Heart left ventricle (tissue), 16 donors: ENCODE measurements around the gene SH3BP5. TPM values are rescaled to one million over a fixed set of nuclear protein-coding genes. Genes with fewer than 3 reads are reported as not detected.

Experiments used
- ATAC-seq, 4 donors: fragments of 200-7000 bp; cut with Tn5 transposase; one replicate each; pipeline ENCODE4 v1.9.1; 2020 to 2022; ENCODE audit warnings: moderate library complexity in 4 of 4, mild to moderate bottlenecking in 3 of 4, moderate number of reproducible peaks in 1 of 4
- DNase-seq, 5 donors: peaks; one replicate each; pipeline ENCODE4 v3.0.0-alpha.2; 2020
- H3K27ac ChIP-seq, 12 donors: fragments of 200-600 bp; sonication (generic) in 4 of 12; one replicate each; pipeline versions ENCODE4 v1.5.0 to v1.8.0; 2016 to 2022; ENCODE audit warnings: mild to moderate bottlenecking in 2 of 12
- H3K27me3 ChIP-seq, 9 donors: fragments of 200-600 bp; sonication (generic) in 2 of 9; one replicate each; pipeline versions ENCODE4 v1.5.1 to v1.8.0; 2016 to 2022; ENCODE audit warnings: mild to moderate bottlenecking in 3 of 9
- H3K36me3 ChIP-seq, 9 donors: fragments of 200-600 bp; sonication (generic) in 2 of 9; one replicate each; pipeline versions ENCODE4 v1.5.0 to v1.8.0; 2018 to 2022; ENCODE audit warnings: mild to moderate bottlenecking in 2 of 9
- H3K4me1 ChIP-seq, 12 donors: fragments of 200-600 bp; sonication (generic) in 4 of 12; one replicate each; pipeline versions ENCODE4 v1.5.0 to v1.8.0; 2016 to 2022; ENCODE audit warnings: mild to moderate bottlenecking in 3 of 12
- H3K4me3 ChIP-seq, 12 donors: fragments of 200-600 bp; sonication (generic) in 4 of 12; one replicate each; pipeline versions ENCODE4 v1.5.0 to v1.8.0; 2017 to 2022; ENCODE audit warnings: mild to moderate bottlenecking in 9 of 12, moderate library complexity in 4 of 12
- H3K9me3 ChIP-seq, 12 donors: fragments of 200-600 bp; sonication (generic) in 4 of 12; one replicate each; pipeline versions ENCODE4 v1.5.0 to v1.8.0; 2016 to 2022; ENCODE audit warnings: mild to moderate bottlenecking in 1 of 12
- POLR2A ChIP-seq, 2 donors: fragments of 450-650 bp; IDR thresholded peaks; one replicate each; pipeline ENCODE4 v1.6.1; 2017; ENCODE audit warnings: antibody characterized with exemption in 2 of 2, mild to moderate bottlenecking in 2 of 2, moderate library complexity in 2 of 2
- WGBS, 4 donors: extraction: QIAGEN DNeasy Blood & Tissue Kit in 2 of 4; methylation state at CpG; one replicate each; pipeline versions ENCODE4 v1.1.5 to v1.1.7; 2013 to 2018; 5-methylcytosine and 5-hydroxymethylcytosine counted together
- intact Hi-C, 10 donors: fragments of 100-400 bp; cut with DNase I; formaldehyde crosslinking; loops; one replicate each; pipeline versions ENCODE4 v1.11.1 to v1.14.2; 2022
- polyA plus RNA-seq, 2 donors: library from polyadenylated mRNA; stranded (reverse); fragments of 200-250 nt; gene quantifications; one replicate each; pipeline ENCODE4 v1.2.3, GENCODE V29; 2013
- total RNA-seq, 9 donors: library from RNA; depleted of rRNA in 2 of 9; stranded (reverse); fragments of >200 nt in 2 of 9; fragmentation: NEBNext Ultra II Directional in 3 of 9; extraction: Animal tissue kit (Norgen Biotek cat#: 25700) in 3 of 9; gene quantifications; one replicate each; pipeline versions ENCODE4 v1.1.0 to v1.2.4, GENCODE V29; 2016 to 2023
- TF ChIP-seq, protein P1 (sequence below), 12 donors: fragments of 200-600 bp; sonication (generic) in 4 of 12; IDR thresholded peaks; one replicate each; pipeline versions ENCODE4 v1.5.0 to v1.8.0; 2018 to 2022; ENCODE audit warnings: antibody characterized with exemption in 12 of 12, mild to moderate bottlenecking in 5 of 12
- donor health status: ischemic (EF 13 %, LVEDD 7.1; RV severe dilation, severe dysfunction).
- donor health status: healthy with polysubstance abuse.
- donor health status: DM: no; HTN: yes; CAD: no.
- donor health status: DM: no; HTN: no; CAD: no.
- donor health status: ischemic (EF 25% LVEDD 6.9; RV normal size, moderate dysfunction).
- donor health status: ischemic (EF 25% LVEDD 5.7; RV mildly dilated, moderate dysfunction).
- donor health status: healthy.
- donor health status: DM: yes; HTN: yes; CAD: no.
- donor health status: ischemic (EF 35%, LVEDD 5.7; RV mildly dilated, moderate dysfunction).
- donor health status: nonischemic (EF 11% LVEDD 7.7; RV severe dilation, severe dysfunction).
- donor health status: DM: yes; HTN: yes; CAD: no.
- donor health status: PGD.
- donor health status: ischemic (EF 29% LVEDD 5.4; RV normal size, mild dysfunction).
- donor health status: nonischemic (EF 23%, LVEDD 6.1; RV moderate dilation, normal function).

The SH3BP5 gene
- total and polyA plus RNA-seq, 11 donors = 4.9 to 28.6 (median 9.9) TPM

DNA sequence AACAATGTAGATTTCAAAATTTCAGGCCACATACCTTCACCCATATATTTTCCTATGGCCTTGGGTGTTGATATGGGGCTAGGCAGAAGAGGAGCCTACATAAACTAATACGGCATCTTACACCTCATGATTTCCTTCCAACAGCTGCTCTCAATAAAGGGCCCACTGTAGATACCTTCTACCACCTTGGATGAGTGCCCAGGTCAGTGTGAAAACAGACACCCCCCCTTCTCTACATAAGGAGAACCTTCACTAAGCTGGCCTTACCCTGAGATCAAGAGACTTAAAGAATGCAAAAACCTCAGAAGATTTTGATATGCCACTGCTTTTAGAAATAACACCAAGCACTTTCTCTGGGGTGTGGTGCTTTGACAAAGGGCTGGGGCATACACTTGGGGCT, 42.7 kb downstream of the SH3BP5 start:
- Histone ChIP-seq H3K9me3 (no peaks in the 10 kb centered on the region), H3K4me3 (no peak overlapping the region), H3K27me3 (no peaks in the 10 kb centered on the region), H3K27ac (peak overlapping the region in 1 of 12 donors; percentile 96), H3K4me1 (peaks cover under 1 to 85% (median 32%) of the 10 kb centered on the region in 12 donors), H3K36me3 (peaks cover 0 to 14% (median 0%) of the 10 kb centered on the region in 9 donors)
- DNase-seq (no peak), ATAC-seq (no peak)
- TF ChIP-seq, protein P1, sequence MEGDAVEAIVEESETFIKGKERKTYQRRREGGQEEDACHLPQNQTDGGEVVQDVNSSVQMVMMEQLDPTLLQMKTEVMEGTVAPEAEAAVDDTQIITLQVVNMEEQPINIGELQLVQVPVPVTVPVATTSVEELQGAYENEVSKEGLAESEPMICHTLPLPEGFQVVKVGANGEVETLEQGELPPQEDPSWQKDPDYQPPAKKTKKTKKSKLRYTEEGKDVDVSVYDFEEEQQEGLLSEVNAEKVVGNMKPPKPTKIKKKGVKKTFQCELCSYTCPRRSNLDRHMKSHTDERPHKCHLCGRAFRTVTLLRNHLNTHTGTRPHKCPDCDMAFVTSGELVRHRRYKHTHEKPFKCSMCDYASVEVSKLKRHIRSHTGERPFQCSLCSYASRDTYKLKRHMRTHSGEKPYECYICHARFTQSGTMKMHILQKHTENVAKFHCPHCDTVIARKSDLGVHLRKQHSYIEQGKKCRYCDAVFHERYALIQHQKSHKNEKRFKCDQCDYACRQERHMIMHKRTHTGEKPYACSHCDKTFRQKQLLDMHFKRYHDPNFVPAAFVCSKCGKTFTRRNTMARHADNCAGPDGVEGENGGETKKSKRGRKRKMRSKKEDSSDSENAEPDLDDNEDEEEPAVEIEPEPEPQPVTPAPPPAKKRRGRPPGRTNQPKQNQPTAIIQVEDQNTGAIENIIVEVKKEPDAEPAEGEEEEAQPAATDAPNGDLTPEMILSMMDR (IDR thresholded peaks at IDR 0.05) = no peak
- no peak for TF ChIP-seq POLR2A (IDR thresholded peaks at IDR 0.05)
- intact Hi-C loops = loop anchor here in 1 of 10 donors (5.0 kb wide), 1 partner anchor 43 kb away; the partner anchor contains the start of gene SH3BP5
- WGBS, 4 donors = 91 to 100% (median 100%) methylated on average over 1 of the region's 1 CpG

DNA sequence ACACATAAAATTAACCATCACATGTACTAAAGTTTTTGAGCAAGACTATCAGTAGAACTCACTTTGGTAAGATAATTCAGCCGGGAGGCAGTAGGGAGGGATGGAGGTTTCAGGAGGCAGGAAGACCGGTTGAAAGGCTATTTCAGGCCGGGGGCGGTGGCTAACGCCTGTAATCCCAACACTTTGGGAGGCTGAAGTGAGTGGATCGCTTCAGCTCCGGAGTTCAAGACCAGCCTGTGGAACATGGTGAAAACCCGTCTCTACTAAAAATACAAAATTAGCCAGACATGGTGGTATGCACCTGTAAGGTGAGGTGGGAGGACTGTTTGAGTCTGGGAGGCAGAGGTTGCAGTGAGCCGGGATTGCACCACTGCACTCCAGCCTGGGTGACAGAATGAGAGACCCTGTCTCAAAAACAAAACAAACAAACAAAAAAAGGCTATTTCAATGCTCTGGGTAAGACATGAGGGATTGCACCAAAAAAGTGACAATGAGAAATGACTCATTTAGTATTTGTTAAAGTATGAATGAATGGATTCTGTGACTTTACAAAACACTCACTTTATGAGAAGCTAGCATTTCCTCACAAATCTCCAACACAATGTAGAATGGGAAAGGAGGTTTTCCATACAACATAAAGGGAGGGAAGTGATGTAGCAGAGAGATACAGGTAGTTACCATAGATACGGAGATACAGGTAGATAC, 43.9 kb downstream of the SH3BP5 start:
- no peak for TF ChIP-seq POLR2A (IDR thresholded peaks at IDR 0.05)
- TF ChIP-seq, protein P1 (IDR thresholded peaks at IDR 0.05) = no peak
- no peaks in the 10 kb centered on the region for H3K9me3 ChIP-seq
- H3K4me1 ChIP-seq = peaks cover 4 to 85% (median 34%) of the 10 kb centered on the region in 12 donors
- no peak for DNase-seq
- intact Hi-C loops = no loop called here
- no peak for ATAC-seq
- H3K36me3 ChIP-seq = peaks cover 0 to 14% (median 0%) of the 10 kb centered on the region in 9 donors
- 91 to 97% (median 96%) methylated on average over 10 of the region's 10 CpGs for WGBS, 4 donors
- no peak overlapping the region for H3K4me3 ChIP-seq
- H3K27me3 ChIP-seq = no peaks in the 10 kb centered on the region
- H3K27ac ChIP-seq = peak overlapping the region in 8 of 12 donors; percentile 9 to 72 (median 37)

DNA sequence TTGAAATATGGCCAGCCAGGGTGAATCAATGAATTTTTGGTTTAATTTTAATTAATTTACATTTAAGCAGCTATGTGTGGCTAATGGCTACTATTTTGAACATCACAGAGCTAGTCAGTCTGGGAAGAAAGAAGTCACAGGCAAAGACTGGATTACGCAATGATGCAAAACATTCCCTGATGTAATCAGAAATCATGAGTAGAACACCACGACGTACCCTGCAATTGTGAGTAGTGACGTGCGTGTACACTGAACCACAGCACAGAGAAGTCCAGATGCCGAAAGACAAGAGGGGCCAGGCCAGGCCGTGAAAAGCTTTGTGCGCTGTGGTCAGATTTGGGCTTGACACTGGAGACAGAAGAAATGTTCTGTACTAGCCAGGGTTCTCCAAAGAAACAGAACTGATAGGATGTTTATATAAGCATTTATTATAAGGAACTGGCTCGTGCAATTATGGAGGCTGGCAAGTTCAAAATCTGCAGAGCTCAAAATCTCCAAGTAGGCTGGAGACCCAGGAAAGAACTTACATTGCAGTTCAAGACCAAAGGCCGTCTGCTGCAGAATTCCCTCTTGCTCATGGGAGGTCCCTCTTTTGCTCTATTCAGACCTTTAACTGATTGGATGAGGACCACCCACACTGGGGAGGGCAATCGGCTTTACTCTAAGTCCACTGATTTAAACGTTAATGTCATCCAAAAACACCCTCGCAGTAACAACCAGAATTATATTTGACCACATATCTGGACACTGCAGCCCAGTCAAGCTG, 44.6 kb downstream of the SH3BP5 start:
- H3K27me3 ChIP-seq = no peaks in the 10 kb centered on the region
- peaks cover 4 to 78% (median 27%) of the 10 kb centered on the region in 12 donors for H3K4me1 ChIP-seq
- H3K27ac ChIP-seq = peak overlapping the region in 10 of 12 donors; percentile 9 to 72 (median 37)
- DNase-seq (peak in 4 of 5 donors; percentile 36 to 78 (median 48)), ATAC-seq (peak; percentile 86 to 92 (median 90))
- H3K4me3 ChIP-seq = no peak overlapping the region
- H3K36me3 ChIP-seq = peaks cover 0 to 14% (median 0%) of the 10 kb centered on the region in 9 donors
- intact Hi-C loops = no loop called here
- 56 to 80% (median 69%) methylated on average over 13 of the region's 13 CpGs for WGBS, 4 donors
- peak in 1 of 2 donors; percentile 15 for TF ChIP-seq POLR2A (IDR thresholded peaks at IDR 0.05)
- TF ChIP-seq, protein P1 (IDR thresholded peaks at IDR 0.05) = no peak
- no peaks in the 10 kb centered on the region for H3K9me3 ChIP-seq

DNA sequence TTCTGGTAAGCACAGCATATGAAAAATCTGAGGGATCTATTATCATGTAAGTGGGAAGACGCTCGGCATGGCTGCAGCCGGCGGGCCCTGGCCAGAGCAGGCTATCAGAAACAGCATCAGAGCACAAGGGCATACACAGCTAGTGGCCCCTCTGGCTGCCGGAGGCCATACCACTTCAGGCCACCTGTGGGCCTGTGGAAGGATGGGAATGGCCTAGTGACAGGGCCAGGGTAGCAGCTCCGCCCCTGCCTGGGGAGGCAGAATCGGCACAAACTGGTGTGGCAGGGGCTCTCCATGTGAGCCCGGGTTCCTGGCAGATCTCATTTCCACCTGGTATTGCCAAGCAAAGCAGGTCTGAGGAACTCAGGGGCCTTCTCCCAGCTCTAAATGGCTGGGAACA, 46.4 kb downstream of the SH3BP5 start:
- WGBS, 4 donors = 91 to 94% (median 92%) methylated on average over 7 to 8 of the region's 8 CpGs
- Histone ChIP-seq H3K36me3 (peaks cover 0 to 14% (median 0%) of the 10 kb centered on the region in 9 donors), H3K27ac (peak overlapping the region in 1 of 12 donors; percentile 46), H3K9me3 (no peaks in the 10 kb centered on the region), H3K27me3 (no peaks in the 10 kb centered on the region), H3K4me1 (peaks cover 0 to 60% (median 17%) of the 10 kb centered on the region in 12 donors), H3K4me3 (no peak overlapping the region)
- DNase-seq = peak in 1 of 5 donors; percentile 16
- no peak for ATAC-seq
- intact Hi-C loops = no loop called here
- TF ChIP-seq, protein P1 (IDR thresholded peaks at IDR 0.05) = no peak
- no peak for TF ChIP-seq POLR2A (IDR thresholded peaks at IDR 0.05)
